GM08714 (cell line): ENCODE results near the gene TJAP1.
A peak's percentile ranks its signal among the peaks of the same experiment; 100 is the strongest.
"Not testable (repeated sequence)": the region's sequence is repeated elsewhere in the genome, so short reads cannot be mapped to it uniquely, and the experiment has no call there.

Source experiments
- H3K4me3 ChIP-seq: fragments of 200-500 bp; sonication (Bioruptor generic); 2 replicates; pipeline ENCODE4 v1.5.1; 2014; ENCODE audit warnings: mild to moderate bottlenecking, low read length, inconsistent platforms
- ZNF274 ChIP-seq: IDR thresholded peaks from 2 replicates; pipeline ENCODE4 v1.6.1; 2012; ENCODE audit warnings: mild to moderate bottlenecking, low read depth, low read length

TJAP1 gene

DNA sequence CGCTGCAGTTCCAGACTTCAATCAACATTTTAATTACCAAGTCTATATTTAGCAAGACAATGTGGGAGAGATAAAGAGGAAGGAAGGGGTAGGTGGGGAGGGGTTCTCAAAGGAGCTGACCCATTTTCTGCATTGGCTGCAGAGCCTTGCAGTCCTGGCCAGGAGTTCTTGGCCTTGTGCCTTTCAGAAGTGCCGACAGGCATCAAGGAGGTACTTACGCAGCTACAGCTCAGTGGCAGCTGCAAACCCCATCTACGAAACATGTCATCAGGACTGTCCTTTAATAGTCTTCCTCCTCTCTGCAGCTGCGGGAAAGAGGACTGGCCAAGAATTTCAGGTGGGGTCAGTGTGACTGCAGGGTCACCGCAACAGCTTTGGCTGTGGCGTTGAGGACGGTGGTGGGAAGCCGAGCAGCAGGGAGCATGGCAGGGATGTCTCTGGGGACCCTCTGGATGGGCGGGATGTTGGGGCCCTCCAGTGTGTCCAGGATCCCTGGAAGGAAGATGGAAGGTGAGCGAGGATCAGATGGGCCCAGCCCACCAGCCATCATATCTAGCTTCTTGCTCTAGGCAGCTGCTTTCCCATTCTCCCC, 34.5 kb downstream of the TJAP1 start:
- no peak overlapping the region for H3K4me3 ChIP-seq
- TF ChIP-seq ZNF274, result no peak

DNA sequence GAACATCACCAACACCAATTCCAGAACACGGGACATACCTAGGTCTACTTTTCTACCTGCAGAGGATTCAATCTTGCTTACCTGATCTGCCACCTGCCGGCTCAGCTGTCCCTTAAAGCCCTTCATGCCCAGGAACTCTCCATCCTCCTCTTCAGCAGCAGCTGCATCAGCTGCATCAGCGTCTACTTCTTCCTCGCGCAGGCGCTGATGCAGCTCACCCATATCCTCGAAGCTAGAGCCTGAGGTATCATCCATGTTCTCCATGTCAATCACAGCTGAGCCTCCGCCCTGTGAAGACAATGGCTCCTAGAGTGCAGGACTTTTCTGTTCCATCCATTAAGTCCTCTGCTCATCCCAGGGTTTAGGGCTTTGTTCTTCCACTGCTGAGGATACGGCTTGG, 38.4 kb downstream of the TJAP1 start:
- peak overlapping the region; percentile 87 for H3K4me3 ChIP-seq
- TF ChIP-seq ZNF274, result no peak

GRCh38 chr6:43516367-43516696, 39.0 kb downstream of the TJAP1 start:
- TF ChIP-seq ZNF274, result no peak
- H3K4me3 ChIP-seq, result peak overlapping the region; percentile 87

DNA sequence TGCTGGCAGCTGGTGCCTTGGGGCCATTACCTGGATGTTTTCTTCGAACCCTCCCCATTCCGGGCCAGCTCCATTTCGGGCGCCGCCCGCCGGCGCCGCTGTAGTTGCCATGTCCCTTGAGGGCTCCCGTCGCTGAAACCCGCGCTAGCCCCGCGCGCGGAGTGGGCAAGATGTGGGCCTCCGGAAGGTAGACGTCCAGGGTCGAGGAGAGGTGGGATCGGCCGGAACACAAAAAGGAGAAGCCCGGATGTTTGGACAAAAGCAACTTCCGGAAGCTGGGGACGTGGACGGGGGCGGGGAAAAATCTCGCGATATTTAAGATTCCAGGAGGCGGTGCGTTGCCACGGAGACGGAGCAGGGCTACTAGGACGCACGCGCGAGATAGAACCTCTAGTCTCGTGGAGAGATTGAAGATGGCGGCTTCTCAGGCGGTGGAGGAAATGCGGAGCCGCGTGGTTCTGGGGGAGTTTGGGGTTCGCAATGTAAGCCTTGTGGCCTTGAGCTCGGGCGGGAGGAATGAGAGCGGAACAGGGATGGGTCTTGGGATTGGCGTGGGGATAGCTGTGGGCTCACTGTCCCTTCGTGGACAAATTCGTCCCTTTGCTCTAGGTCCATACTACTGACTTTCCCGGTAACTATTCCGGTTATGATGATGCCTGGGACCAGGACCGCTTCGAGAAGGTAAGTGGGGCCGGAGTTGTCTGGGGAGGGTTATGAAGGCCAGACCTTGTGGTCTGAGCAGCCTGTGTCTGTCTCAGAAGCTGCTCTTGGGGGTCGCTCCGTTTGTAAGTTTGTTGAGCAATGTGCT, 39.5 kb downstream of the TJAP1 start, which contains the start of the genes POLR1C and YIPF3:
Gene POLR1C (plus strand): TSS at position 393 of the 808 bp plus-strand sequence. CDS start 21 bp downstream, at position 414.
Gene YIPF3 (minus strand): TSS at position 230 of the 808 bp plus-strand sequence. CDS start 119 bp downstream, at position 111.
- no peak for TF ChIP-seq ZNF274
- H3K4me3 ChIP-seq, result peak within 1 kb of the TSS; percentile 87

- H3K4me3 ChIP-seq, result peak overlapping the region; percentile 87
- TF ChIP-seq ZNF274, result no peak
Observed at GRCh38 chr6:43517505-43518357, 40.4 kb downstream of the TJAP1 start.

- H3K4me3 ChIP-seq, result no peak overlapping the region
- no peak for TF ChIP-seq ZNF274
Observed at GRCh38 chr6:43520097-43520496, 42.7 kb downstream of the TJAP1 start.

DNA sequence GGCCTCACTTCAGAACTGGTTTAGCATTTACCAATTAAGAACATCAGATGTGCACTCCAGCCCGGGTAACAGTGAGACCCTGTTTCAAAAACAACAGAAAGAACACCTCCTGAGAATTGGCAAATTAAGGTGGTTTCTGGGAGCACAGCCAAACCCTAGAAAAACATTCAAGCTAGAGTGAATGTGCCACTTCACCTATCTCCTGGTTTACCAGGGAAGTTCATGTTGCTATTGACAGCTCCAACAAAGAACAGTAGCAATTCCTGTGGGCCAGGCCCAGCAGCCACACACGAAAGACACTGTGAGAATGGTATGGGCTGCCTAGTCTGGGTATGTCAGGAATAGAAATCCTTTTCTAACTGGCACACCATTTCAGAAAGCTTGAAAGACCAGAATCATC, 44.5 kb downstream of the TJAP1 start:
- no peak for TF ChIP-seq ZNF274
- H3K4me3 ChIP-seq, result no peak overlapping the region

GRCh38 chr6:43522547-43523261, 45.3 kb downstream of the TJAP1 start:
- H3K4me3 ChIP-seq, result no peak overlapping the region
- TF ChIP-seq ZNF274, result no peak

- no peak for TF ChIP-seq ZNF274
- no peak overlapping the region for H3K4me3 ChIP-seq
Observed at GRCh38 chr6:43523284-43523683, 45.9 kb downstream of the TJAP1 start.

DNA sequence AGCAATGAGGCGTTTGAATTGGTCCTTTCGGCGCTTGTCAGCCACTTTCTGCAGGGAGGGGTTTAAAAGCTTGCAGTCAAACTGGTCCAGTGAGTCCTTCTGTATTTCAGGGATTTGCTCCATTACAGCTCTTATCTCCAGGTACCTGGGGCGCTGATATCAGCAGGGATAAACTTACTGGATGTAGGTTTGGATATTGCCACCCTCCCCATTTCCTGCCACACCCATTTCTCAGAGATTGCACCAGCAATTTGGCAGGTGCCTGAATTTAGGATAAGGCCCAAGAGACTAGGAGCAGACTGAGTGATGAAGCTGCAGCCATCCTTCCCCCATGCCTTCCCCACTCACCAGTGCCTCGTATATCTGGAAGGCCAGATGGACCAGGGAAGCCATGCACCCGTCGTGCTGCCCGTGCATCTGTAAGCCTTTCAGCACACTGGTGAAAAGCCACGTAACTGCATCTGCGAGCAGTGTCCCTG, 47.2 kb downstream of the TJAP1 start:
- no peak overlapping the region for H3K4me3 ChIP-seq
- no peak for TF ChIP-seq ZNF274

- no peak overlapping the region for H3K4me3 ChIP-seq
- no peak for TF ChIP-seq ZNF274
Observed at GRCh38 chr6:43532201-43532600, 54.8 kb downstream of the TJAP1 start.

GRCh38 chr6:43538986-43539385, 61.6 kb downstream of the TJAP1 start:
- not testable (repeated sequence) for H3K4me3 ChIP-seq

- H3K4me3 ChIP-seq, result not testable (repeated sequence)
Observed at GRCh38 chr6:43539409-43539808, 62.0 kb downstream of the TJAP1 start.

DNA sequence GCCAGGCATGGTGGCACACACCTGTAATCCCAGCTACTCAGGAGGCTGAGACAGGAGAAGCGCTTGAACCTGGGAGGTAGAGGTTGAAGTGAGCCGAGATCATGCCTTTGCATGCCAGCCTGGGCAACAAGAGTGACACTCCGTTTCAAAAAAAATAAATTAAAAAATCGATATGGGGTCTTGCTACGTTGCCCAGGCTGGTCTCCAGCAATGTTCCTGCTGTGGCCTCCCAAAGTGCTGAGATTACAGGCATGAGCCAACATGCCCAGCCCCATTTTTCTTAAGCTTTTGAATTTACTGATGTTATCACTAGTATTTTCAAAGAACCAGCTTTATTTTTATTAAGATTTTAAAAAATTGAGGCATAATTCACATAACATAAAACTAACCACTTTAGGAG, 63.1 kb downstream of the TJAP1 start:
- no peak overlapping the region for H3K4me3 ChIP-seq
- no peak for TF ChIP-seq ZNF274
